ENCODE results near the gene DDB1.

The DDB1 gene

GRCh38 chr11:61297341-61297740 lies 35.6 kb downstream of the DDB1 start:
- DNase-seq (ENCODE audit: low read depth), result peak; percentile 17

GRCh38 chr11:61295596-61295926 lies 37.3 kb downstream of the DDB1 start:
- no peak for DNase-seq (ENCODE audit: low read depth)

- peak; percentile 32 for DNase-seq (ENCODE audit: low read depth)
These were observed 37.9 kb downstream of the DDB1 start, which contains the start of gene VWCE for GRCh38 chr11:61294717-61295595. VWCE (minus strand) TSS chr11:61295316; CDS start chr11:61295037, 279 bp downstream.

GRCh38 chr11:61293867-61294716 lies 38.8 kb downstream of the DDB1 start:
- no peak for DNase-seq (ENCODE audit: low read depth)

- DNase-seq (ENCODE audit: low read depth), result no peak
These were observed 40.5 kb downstream of the DDB1 start for GRCh38 chr11:61292356-61292755.

- no peak for DNase-seq (ENCODE audit: low read depth)
These were observed 41.8 kb downstream of the DDB1 start for GRCh38 chr11:61290905-61291690.

GRCh38 chr11:61287338-61287977 lies 45.4 kb downstream of the DDB1 start:
- DNase-seq (ENCODE audit: low read depth), result no peak

- no peak for DNase-seq (ENCODE audit: low read depth)
These were observed 49.3 kb downstream of the DDB1 start for GRCh38 chr11:61283613-61284012.

GRCh38 chr11:61281581-61282250 lies 51.2 kb downstream of the DDB1 start:
- DNase-seq (ENCODE audit: low read depth), result peak; percentile 26

- no peak for DNase-seq (ENCODE audit: low read depth)
These were observed 51.9 kb downstream of the DDB1 start for GRCh38 chr11:61280883-61281580.

- no peak for DNase-seq (ENCODE audit: low read depth)
These were observed 52.8 kb downstream of the DDB1 start for GRCh38 chr11:61279934-61280659.

- DNase-seq (ENCODE audit: low read depth), result no peak
These were observed 54.9 kb downstream of the DDB1 start for GRCh38 chr11:61278001-61278470.

- no peak for DNase-seq (ENCODE audit: low read depth)
These were observed 55.5 kb downstream of the DDB1 start for GRCh38 chr11:61277186-61278000.

- DNase-seq (ENCODE audit: low read depth), result no peak
These were observed 57.7 kb downstream of the DDB1 start for GRCh38 chr11:61275191-61275590.

GRCh38 chr11:61274084-61274483 lies 58.8 kb downstream of the DDB1 start:
- DNase-seq (ENCODE audit: low read depth), result no peak

- DNase-seq (ENCODE audit: low read depth), result no peak
These were observed 59.5 kb downstream of the DDB1 start for GRCh38 chr11:61273178-61274078.

GRCh38 chr11:61272731-61273130 lies 60.2 kb downstream of the DDB1 start:
- no peak for DNase-seq (ENCODE audit: low read depth)
